H1 (cell line): Measurements from ENCODE around the gene PTPRD. TPM values are rescaled to one million over a fixed set of nuclear protein-coding genes. Genes with fewer than 3 reads are reported as not detected.

Source experiments
- CHD7 ChIP-seq: fragments of 300-600 bp; sonication (generic); IDR thresholded peaks from 2 replicates; pipeline ENCODE4 v1.7.1; 2012; ENCODE audit warnings: low read length, moderate library complexity, mild to moderate bottlenecking, inconsistent platforms; ENCODE audit not compliant: insufficient replicate concordance
- EZH2 ChIP-seq: fragments of 200-600 bp; sonication (generic); IDR thresholded peaks from 2 replicates; pipeline ENCODE4 v1.7.1; 2012; ENCODE audit warnings: low read depth, mild to moderate bottlenecking, moderate library complexity, low read length, inconsistent platforms; ENCODE audit not compliant: severe bottlenecking
- SP1 ChIP-seq: IDR thresholded peaks from 2 replicates; pipeline ENCODE4 v1.6.1; 2011; ENCODE audit warnings: low read depth, low read length
- SUZ12 ChIP-seq: fragments of 200-600 bp; sonication (generic); IDR thresholded peaks from 2 replicates; pipeline ENCODE4 v1.6.1; 2012; ENCODE audit warnings: mild to moderate bottlenecking, inconsistent platforms, low read length, moderate library complexity, mixed read lengths
- polyA plus RNA-seq, 7 experiments: library from polyadenylated mRNA; depleted of rRNA in 3 of 7; stranded (reverse) in 5 of 7; unstranded in 2 of 7; fragments of >200 nt in 5 of 7; fragments of 200-250 nt in 2 of 7; gene quantifications; 1 replicate in 5 of 7; 2 replicates in 1 of 7; 4 replicates in 1 of 7; pipeline versions ENCODE4 v1.2.1 to v1.2.3, GENCODE V29; 2011 to 2013; ENCODE audit warnings: missing spikeins in 2 of 7, mixed read lengths in 2 of 7
- total RNA-seq: library from RNA; stranded (reverse); fragmentation: NEBNext Ultra II Directional; extraction: Animal tissue kit (Norgen Biotek cat#: 25700); gene quantifications from 2 replicates; pipeline ENCODE4 v1.2.1, GENCODE V29; 2021

Gene PTPRD
- total and polyA plus RNA-seq, 2 of the 8 experiments (the other 6 are each of a cell fraction or from before 2014, with no cell fraction given), result 17.2 to 77.0 TPM

- TF ChIP-seq CHD7, result no peak
- TF ChIP-seq EZH2, result no peak
- TF ChIP-seq SP1, result no peak
- TF ChIP-seq SUZ12, result no peak
Observed at GRCh38 chr9:8437259-8437658, 2175.5 kb downstream of the PTPRD start (continued).
